Caco-2 (cell line): ENCODE measurements around the gene RBSN. TPM values are rescaled to one million over a fixed set of nuclear protein-coding genes. Genes with fewer than 3 reads are reported as not detected.

Source experiments
- BruUV-seq: library from RNA; stranded (reverse); fragments of 400-500 nt; replicated peaks from 2 replicates; lab custom pipeline; 2021; lab: Mats Ljungman, UMichigan
- CTCF ChIA-PET: fragments of 300-600 bp; sonication (Branson Sonifier 250); formaldehyde crosslinking; loops from one replicate; lab custom pipeline; 2022; ENCODE audit warnings: antibody characterized with exemption; lab: Charles Lee
- POLR2A ChIA-PET: fragments of 300-600 bp; sonication (Branson Sonifier 250); formaldehyde crosslinking; loops from one replicate; lab custom pipeline; 2022; ENCODE audit warnings: antibody characterized with exemption; lab: Charles Lee
- DNase-seq, 2 experiments: peaks; one replicate each; pipeline versions ENCODE4 v3.0.0 to v3.0.0-alpha.2; 2020 to 2022
- H3K27me3 ChIP-seq: replicated peaks from 2 replicates; pipeline ENCODE4 v1.6.0; 2011; ENCODE audit warnings: low read length; ENCODE audit not compliant: control insufficient read depth, insufficient read depth
- H3K36me3 ChIP-seq: 2 replicates; pipeline ENCODE4 v1.5.1; 2011; ENCODE audit warnings: low read length; ENCODE audit not compliant: control insufficient read depth, insufficient read depth
- H3K4me1 ChIP-seq: fragments of 250-450 bp; sonication (Bioruptor Pico); 2 replicates; pipeline ENCODE4 v1.5.1; 2020; ENCODE audit warnings: mild to moderate bottlenecking
- H3K4me3 ChIP-seq: 2 replicates; pipeline ENCODE4 v1.5.1; 2011; ENCODE audit warnings: low read depth, mild to moderate bottlenecking, control low read depth, low read length
- H3K9me3 ChIP-seq: fragments of 250-450 bp; sonication (Bioruptor Pico); 2 replicates; pipeline ENCODE4 v1.5.1; 2020; ENCODE audit warnings: mild to moderate bottlenecking, moderate library complexity
- H3K27ac Mint-ChIP-seq: one replicate; pipeline ENCODE4 v1.8.0; 2022; ENCODE audit warnings: mixed read lengths; ENCODE audit not compliant: unreplicated experiment
- H3K27me3 Mint-ChIP-seq: one replicate; pipeline ENCODE4 v1.8.0; 2022; ENCODE audit warnings: mixed read lengths; ENCODE audit not compliant: insufficient read depth, unreplicated experiment
- H3K36me3 Mint-ChIP-seq: one replicate; pipeline ENCODE4 v1.8.0; 2022; ENCODE audit warnings: mild to moderate bottlenecking, mixed read lengths; ENCODE audit not compliant: insufficient read depth, unreplicated experiment
- H3K4me1 Mint-ChIP-seq: one replicate; pipeline ENCODE4 v1.8.0; 2022; ENCODE audit warnings: low read depth, mixed read lengths; ENCODE audit not compliant: unreplicated experiment
- H3K4me3 Mint-ChIP-seq: one replicate; pipeline ENCODE4 v1.8.0; 2022; ENCODE audit warnings: mild to moderate bottlenecking, moderate library complexity, mixed read lengths; ENCODE audit not compliant: unreplicated experiment
- H3K9me3 Mint-ChIP-seq: one replicate; pipeline ENCODE4 v1.8.0; 2022; ENCODE audit warnings: mixed read lengths; ENCODE audit not compliant: unreplicated experiment
- intact Hi-C: fragments of 100-400 bp; cut with micrococcal nuclease; formaldehyde crosslinking; loops from one replicate; pipeline ENCODE4 v1.10.0; 2022; ENCODE audit not compliant: unreplicated experiment
- total RNA-seq: library from RNA; stranded (reverse); gene quantifications from 2 replicates; pipeline ENCODE4 v1.2.3, GENCODE V29; 2022
- TF ChIP-seq, protein P1 (sequence below), 2 experiments: fragments of 200-600 bp in 1 of 2; IDR thresholded peaks; 1 replicate in 1 of 2; 2 replicates in 1 of 2; pipeline versions ENCODE4 v1.5.1 to v1.8.0; 2011 to 2022; ENCODE audit warnings: antibody characterized with exemption in 1 of 2, control low read depth in 1 of 2, inconsistent platforms in 1 of 2, low read depth in 1 of 2, low read length in 1 of 2, mild to moderate bottlenecking in 1 of 2, moderate library complexity in 1 of 2; ENCODE audit not compliant: insufficient read depth in 1 of 2, severe bottlenecking in 1 of 2, unreplicated experiment in 1 of 2

RBSN gene
- total RNA-seq, 1 experiment from 2014 or later, result 19.7 TPM

DNA sequence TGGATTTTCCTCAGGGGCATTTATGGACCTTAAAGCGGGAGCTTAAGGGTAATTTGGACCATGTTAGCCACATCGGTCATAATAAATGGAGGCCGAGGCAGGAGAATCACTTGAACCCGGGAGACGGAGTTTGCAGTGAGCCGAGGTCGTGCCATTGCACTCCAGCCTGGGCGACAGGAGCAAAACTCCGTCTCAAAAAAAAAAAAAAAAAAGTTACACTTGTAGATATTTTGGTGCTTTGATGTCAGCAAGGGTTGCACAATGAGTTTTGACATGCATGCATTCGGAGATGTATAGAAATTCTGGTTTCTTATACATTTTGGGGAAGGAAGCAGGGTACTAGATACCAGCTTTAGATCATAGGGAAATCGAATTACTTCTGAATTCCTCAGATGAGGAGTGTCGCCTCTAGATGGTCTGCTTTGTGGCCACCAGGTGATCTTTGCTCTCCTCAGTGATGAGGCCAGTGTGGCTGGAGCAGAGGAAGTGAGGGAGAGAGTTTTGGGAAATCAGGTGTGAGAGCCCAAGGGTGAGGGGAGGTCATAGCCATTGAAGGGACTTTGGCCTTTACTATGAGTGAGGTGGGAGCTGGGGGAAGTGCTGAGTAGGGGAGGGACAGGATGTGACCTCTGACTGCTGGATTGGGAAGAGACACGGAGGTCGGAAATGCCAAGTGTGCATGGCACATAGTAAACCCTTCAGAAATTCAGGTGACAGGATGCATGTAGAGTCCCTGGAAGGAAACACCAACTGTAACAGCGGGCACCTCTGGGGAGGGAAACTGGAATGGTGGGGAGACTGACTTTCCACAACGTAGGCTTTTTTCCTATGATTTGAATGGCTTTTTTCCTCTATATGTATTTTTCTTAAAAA lies 8.4 kb upstream of the RBSN start:
- Mint-ChIP-seq H3K9me3 (no peaks in the 10 kb centered on the region), H3K4me3 (no peak overlapping the region), H3K27me3 (peaks cover 3% of the 10 kb centered on the region), H3K4me1 (peaks cover 19% of the 10 kb centered on the region), H3K27ac (no peak overlapping the region), H3K36me3 (no peaks in the 10 kb centered on the region)
- TF ChIP-seq, protein P1, sequence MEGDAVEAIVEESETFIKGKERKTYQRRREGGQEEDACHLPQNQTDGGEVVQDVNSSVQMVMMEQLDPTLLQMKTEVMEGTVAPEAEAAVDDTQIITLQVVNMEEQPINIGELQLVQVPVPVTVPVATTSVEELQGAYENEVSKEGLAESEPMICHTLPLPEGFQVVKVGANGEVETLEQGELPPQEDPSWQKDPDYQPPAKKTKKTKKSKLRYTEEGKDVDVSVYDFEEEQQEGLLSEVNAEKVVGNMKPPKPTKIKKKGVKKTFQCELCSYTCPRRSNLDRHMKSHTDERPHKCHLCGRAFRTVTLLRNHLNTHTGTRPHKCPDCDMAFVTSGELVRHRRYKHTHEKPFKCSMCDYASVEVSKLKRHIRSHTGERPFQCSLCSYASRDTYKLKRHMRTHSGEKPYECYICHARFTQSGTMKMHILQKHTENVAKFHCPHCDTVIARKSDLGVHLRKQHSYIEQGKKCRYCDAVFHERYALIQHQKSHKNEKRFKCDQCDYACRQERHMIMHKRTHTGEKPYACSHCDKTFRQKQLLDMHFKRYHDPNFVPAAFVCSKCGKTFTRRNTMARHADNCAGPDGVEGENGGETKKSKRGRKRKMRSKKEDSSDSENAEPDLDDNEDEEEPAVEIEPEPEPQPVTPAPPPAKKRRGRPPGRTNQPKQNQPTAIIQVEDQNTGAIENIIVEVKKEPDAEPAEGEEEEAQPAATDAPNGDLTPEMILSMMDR (IDR thresholded peaks at IDR 0.05; ENCODE audit: insufficient read depth in 1 of 2, low read depth in 1 of 2, low read length in 1 of 2, severe bottlenecking in 1 of 2, unreplicated experiment in 1 of 2), result no peak
- ChIA-PET POLR2A (no interaction called here), CTCF (interaction anchor here (0.7 to 2.8 kb wide), 4 partner anchors 97 to 298 kb away, joined by 3 to 9 read pairs (median 4); partner anchors contain the start of gene CAPN7)
- Histone ChIP-seq H3K4me1 (peaks cover 9% of the 10 kb centered on the region; the same call in 1 of the 2 replicates), H3K4me3 (no peak overlapping the region), H3K9me3 (no peaks in the 10 kb centered on the region), H3K36me3 (no peaks in the 10 kb centered on the region), H3K27me3 (no peaks in the 10 kb centered on the region)
- no peak for DNase-seq
- intact Hi-C loops, result loop anchor here (10.0 kb wide), 2 partner anchors 137 to 297 kb away; no protein-coding TSS in a partner anchor
- BruUV-seq, result no TSS peak

DNA sequence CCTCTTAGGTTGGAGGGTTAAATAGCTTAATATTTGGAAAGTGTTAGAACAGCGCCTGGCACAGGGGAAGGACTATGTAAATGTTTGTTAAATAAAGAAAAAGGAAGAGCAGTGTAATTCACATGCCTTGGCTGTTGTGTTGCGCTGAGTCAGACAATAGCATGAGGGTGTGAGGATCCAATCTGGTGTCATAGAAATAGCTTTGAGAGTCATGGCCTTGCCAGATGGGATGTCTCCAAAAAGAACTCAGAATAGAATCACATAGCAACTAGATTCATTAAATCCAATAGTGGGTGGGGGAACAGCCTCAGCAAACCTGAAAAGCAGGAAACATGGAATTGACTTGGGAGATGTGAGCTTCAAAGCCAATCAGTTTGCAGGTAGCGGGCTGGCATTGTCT lies 3.9 kb upstream of the RBSN start:
- no peak overlapping the region for H3K27ac Mint-ChIP-seq
- peaks cover 16% of the 10 kb centered on the region for H3K36me3 Mint-ChIP-seq
- no peaks in the 10 kb centered on the region for H3K27me3 Mint-ChIP-seq
- CTCF ChIA-PET, result interaction anchor here (0.6 kb wide), 1 partner anchor 104 kb away, joined by 5 read pairs; no protein-coding TSS in a partner anchor
- POLR2A ChIA-PET, result no interaction called here
- intact Hi-C loops, result loop anchor here (10.0 kb wide), 2 partner anchors 142 to 302 kb away; no protein-coding TSS in a partner anchor
- TF ChIP-seq, protein P1 (IDR thresholded peaks at IDR 0.05; ENCODE audit: insufficient read depth in 1 of 2, low read depth in 1 of 2, low read length in 1 of 2, severe bottlenecking in 1 of 2, unreplicated experiment in 1 of 2), result no peak
- Histone ChIP-seq H3K9me3 (no peaks in the 10 kb centered on the region), H3K36me3 (no peaks in the 10 kb centered on the region), H3K27me3 (no peaks in the 10 kb centered on the region), H3K4me1 (peaks cover 9% of the 10 kb centered on the region), H3K4me3 (no peak overlapping the region)
- H3K4me3 Mint-ChIP-seq, result no peak overlapping the region
- H3K9me3 Mint-ChIP-seq, result no peaks in the 10 kb centered on the region
- no peak for DNase-seq
- BruUV-seq, result no TSS peak
- peaks cover 21% of the 10 kb centered on the region for H3K4me1 Mint-ChIP-seq

DNA sequence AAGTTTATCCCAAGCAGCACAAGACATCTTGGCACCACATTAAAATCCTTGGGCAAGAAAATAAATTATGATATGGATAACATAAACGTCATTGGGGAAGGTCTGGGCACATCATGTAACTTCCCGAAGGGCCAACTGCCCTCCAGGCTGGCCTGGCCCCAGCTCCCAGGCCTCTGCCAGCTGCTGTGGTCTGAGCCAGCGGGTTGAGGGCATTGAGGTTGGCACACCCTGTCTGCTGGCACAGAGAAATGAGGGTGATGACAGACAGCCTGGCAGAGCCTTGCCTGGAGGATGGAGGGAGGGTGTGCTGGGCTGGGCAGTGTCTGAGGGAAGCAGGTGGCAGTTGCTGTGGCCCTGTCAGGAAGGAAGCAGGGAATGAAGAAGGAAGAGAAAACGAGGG lies 3.3 kb upstream of the RBSN start:
- no peak for DNase-seq
- BruUV-seq, result no TSS peak
- Histone ChIP-seq H3K9me3 (no peaks in the 10 kb centered on the region), H3K36me3 (no peaks in the 10 kb centered on the region), H3K4me1 (peaks cover 8% of the 10 kb centered on the region), H3K4me3 (no peak overlapping the region), H3K27me3 (no peaks in the 10 kb centered on the region)
- no peak overlapping the region for H3K27ac Mint-ChIP-seq
- peaks cover 18% of the 10 kb centered on the region for H3K4me1 Mint-ChIP-seq
- intact Hi-C loops, result loop anchor here (10.0 kb wide), 2 partner anchors 143 to 303 kb away; no protein-coding TSS in a partner anchor
- CTCF ChIA-PET, result no interaction called here
- peaks cover 18% of the 10 kb centered on the region for H3K36me3 Mint-ChIP-seq
- no peaks in the 10 kb centered on the region for H3K27me3 Mint-ChIP-seq
- POLR2A ChIA-PET, result no interaction called here
- H3K4me3 Mint-ChIP-seq, result no peak overlapping the region
- TF ChIP-seq, protein P1 (IDR thresholded peaks at IDR 0.05; ENCODE audit: insufficient read depth in 1 of 2, low read depth in 1 of 2, low read length in 1 of 2, severe bottlenecking in 1 of 2, unreplicated experiment in 1 of 2), result no peak
- H3K9me3 Mint-ChIP-seq, result no peaks in the 10 kb centered on the region
